HCT116 (cell line): ENCODE results near the gene GMDS. TPM values are rescaled to one million over a fixed set of nuclear protein-coding genes. Genes with fewer than 3 reads are reported as not detected.

ENCODE experiments used
- ATAC-seq: fragments of 200-7000 bp; cut with Tn5 transposase; 2 replicates; pipeline ENCODE4 v1.9.1; 2020; ENCODE audit warnings: mild to moderate bottlenecking, moderate library complexity
- BruUV-seq: library from RNA; stranded (reverse); fragments of 400-500 nt; replicated peaks from 2 replicates; lab custom pipeline; 2021; lab: Mats Ljungman, UMichigan
- CTCF ChIA-PET: fragments of 300-600 bp; sonication (Branson Sonifier 250); formaldehyde crosslinking; loops from one replicate; lab custom pipeline; 2021; ENCODE audit warnings: antibody characterized with exemption; lab: Charles Lee
- POLR2A ChIA-PET: fragments of 300-600, 350-600 bp; sonication (Branson Sonifier 250); formaldehyde crosslinking; loops from one replicate; lab custom pipeline; 2021; ENCODE audit warnings: antibody characterized with exemption; lab: Charles Lee
- RAD21 ChIA-PET, 2 experiments: fragments of 300-600 bp; sonication (Branson Sonifier 250); formaldehyde crosslinking; loops; one replicate each; lab custom pipeline; 2023; ENCODE audit warnings: low total read pairs in 2 of 2; ENCODE audit not compliant: uncharacterized antibody in 2 of 2, unreplicated experiment in 2 of 2, low non-redundant PET in 1 of 2; lab: Charles Lee
- DNase-seq: peaks from one replicate; pipeline ENCODE4 v3.0.0-alpha.2; 2010; ENCODE audit warnings: low read depth, low spot score
- H2AFZ ChIP-seq: fragments of 200-600 bp; shearing (Covaris generic), sonication (generic); 2 replicates; pipeline ENCODE4 v1.6.1; 2017; ENCODE audit warnings: low read depth, mixed run types, mixed read lengths, antibody characterized with exemption, low read length; ENCODE audit not compliant: poor library complexity, severe bottlenecking
- H3K27ac ChIP-seq: 2 replicates; pipeline ENCODE4 v1.5.1; 2012; ENCODE audit warnings: low read depth, low read length
- H3K27me3 ChIP-seq: fragments of 200-600 bp; sonication (generic); 2 replicates; pipeline ENCODE4 v1.6.1; 2016; ENCODE audit warnings: mixed run types, low read length, mixed read lengths; ENCODE audit not compliant: insufficient read depth
- H3K36me3 ChIP-seq, 2 experiments: fragments of 200-500 bp in 1 of 2; fragments of 200-600 bp in 1 of 2; sonication (Bioruptor generic) in 1 of 2; sonication (generic) in 1 of 2; 2 replicates each; pipeline versions ENCODE4 v1.5.1 to v1.6.1; 2014 to 2016; ENCODE audit warnings: low read length in 2 of 2, inconsistent platforms in 1 of 2, mixed read lengths in 1 of 2, mixed run types in 1 of 2; ENCODE audit not compliant: insufficient read depth in 2 of 2, control insufficient read depth in 1 of 2
- H3K4me1 ChIP-seq, 2 experiments: fragments of 200-600 bp in 1 of 2; sonication (generic) in 1 of 2; 2 replicates each; pipeline versions ENCODE4 v1.5.1 to v1.6.1; 2012 to 2017; ENCODE audit warnings: low read length in 2 of 2, inconsistent platforms in 1 of 2, mild to moderate bottlenecking in 1 of 2, mixed read lengths in 1 of 2, mixed run types in 1 of 2, moderate library complexity in 1 of 2; ENCODE audit not compliant: insufficient read depth in 2 of 2, control insufficient read depth in 1 of 2
- H3K4me2 ChIP-seq: fragments of 200-600 bp; sonication (generic); 2 replicates; pipeline ENCODE4 v1.6.1; 2017; ENCODE audit warnings: mixed run types, low read length, mixed read lengths
- H3K4me3 ChIP-seq, 2 experiments: fragments of 200-600 bp in 1 of 2; sonication (generic) in 1 of 2; replicated peaks in 1 of 2; 2 replicates each; pipeline ENCODE4 v1.5.1; 2011 to 2016; ENCODE audit warnings: low read length in 2 of 2, control low read depth in 1 of 2, low read depth in 1 of 2, mild to moderate bottlenecking in 1 of 2, mixed read lengths in 1 of 2, mixed run types in 1 of 2
- H3K79me2 ChIP-seq: fragments of 200-600 bp; sonication (generic); 2 replicates; pipeline ENCODE4 v1.6.1; 2017; ENCODE audit warnings: mild to moderate bottlenecking, mixed run types, low read length, moderate library complexity, mixed read lengths; ENCODE audit not compliant: insufficient read depth
- H3K9ac ChIP-seq: fragments of 200-600 bp; sonication (generic); 2 replicates; pipeline ENCODE4 v1.6.1; 2016; ENCODE audit warnings: low read length, mixed read lengths
- H3K9me2 ChIP-seq: fragments of 200-600 bp; sonication (generic), shearing (Covaris generic); 2 replicates; pipeline ENCODE4 v1.6.1; 2017; ENCODE audit warnings: mixed run types, mild to moderate bottlenecking, moderate library complexity; ENCODE audit not compliant: insufficient read depth
- H3K9me3 ChIP-seq, 2 experiments: fragments of 200-500 bp in 1 of 2; fragments of 200-600 bp in 1 of 2; sonication (Bioruptor generic) in 1 of 2; sonication (generic) in 1 of 2; 2 replicates each; pipeline ENCODE4 v1.6.1; 2014 to 2017; ENCODE audit warnings: low read length in 2 of 2, mixed read lengths in 2 of 2, inconsistent platforms in 1 of 2, low read depth in 1 of 2, mild to moderate bottlenecking in 1 of 2, mixed run types in 1 of 2, moderate library complexity in 1 of 2; ENCODE audit not compliant: control insufficient read depth in 1 of 2, insufficient read depth in 1 of 2
- H4K20me1 ChIP-seq: fragments of 200-600 bp; sonication (generic), shearing (Covaris generic); 2 replicates; pipeline ENCODE4 v1.6.1; 2017; ENCODE audit warnings: mixed run types, mild to moderate bottlenecking, moderate library complexity; ENCODE audit not compliant: insufficient read depth
- CTCF ChIP-seq, 3 experiments: fragments of 200-600 bp in 1 of 3; sonication (generic) in 1 of 3; IDR thresholded peaks in 2 of 3; conservative IDR thresholded peaks in 1 of 3; 2 replicates each; pipeline ENCODE4 v1.5.1; 2012 to 2017; ENCODE audit warnings: low read depth in 2 of 3, low read length in 2 of 3, antibody characterized with exemption in 1 of 3, borderline replicate concordance in 1 of 3, control low read depth in 1 of 3, mild to moderate bottlenecking in 1 of 3, mixed read lengths in 1 of 3, mixed run types in 1 of 3, moderate library complexity in 1 of 3; ENCODE audit not compliant: insufficient read depth in 1 of 3
- EGR1 ChIP-seq: IDR thresholded peaks from 2 replicates; pipeline ENCODE4 v1.6.1; 2012; ENCODE audit warnings: low read depth
- ELF1 ChIP-seq: IDR thresholded peaks from 2 replicates; pipeline ENCODE4 v1.6.1; 2012; ENCODE audit warnings: low read depth, borderline replicate concordance
- EZH2 ChIP-seq: fragments of 200-600 bp; sonication (generic); IDR thresholded peaks from 2 replicates; pipeline ENCODE4 v1.6.1; 2017; ENCODE audit warnings: antibody characterized with exemption, mixed run types
- EZH2phosphoT487 ChIP-seq: fragments of 200-600 bp; IDR thresholded peaks from 2 replicates; pipeline ENCODE4 v1.6.1; 2018; ENCODE audit warnings: antibody characterized with exemption, borderline replicate concordance
- FOSL1 ChIP-seq: IDR thresholded peaks from 2 replicates; pipeline ENCODE4 v1.6.1; 2012; ENCODE audit warnings: low read depth
- JUND ChIP-seq: IDR thresholded peaks from 2 replicates; pipeline ENCODE4 v1.6.1; 2012
- MAX ChIP-seq: IDR thresholded peaks from 2 replicates; pipeline ENCODE4 v1.6.1; 2012
- POLR2A ChIP-seq: IDR thresholded peaks from 2 replicates; pipeline ENCODE4 v1.7.0; 2011; ENCODE audit warnings: borderline replicate concordance; ENCODE audit not compliant: insufficient read depth, insufficient read length; ENCODE audit errors: extremely low read depth
- REST ChIP-seq: IDR thresholded peaks from 2 replicates; pipeline ENCODE4 v1.6.1; 2012; ENCODE audit warnings: low read depth
- SIN3A ChIP-seq: IDR thresholded peaks from 2 replicates; pipeline ENCODE4 v1.6.1; 2012; ENCODE audit warnings: low read depth
- SRF ChIP-seq: IDR thresholded peaks from 2 replicates; pipeline ENCODE4 v1.6.1; 2012; ENCODE audit warnings: low read depth
- TCF7L2 ChIP-seq: IDR thresholded peaks from 2 replicates; pipeline ENCODE4 v1.7.0; 2011; ENCODE audit warnings: borderline replicate concordance, inconsistent platforms; ENCODE audit not compliant: insufficient read depth, insufficient read length; ENCODE audit errors: extremely low read depth
- ZFX ChIP-seq: fragments of 450-650 bp; IDR thresholded peaks from 2 replicates; pipeline ENCODE4 v1.6.1; 2017
- ZNF274 ChIP-seq: fragments of 200-500 bp; sonication (Bioruptor generic); IDR thresholded peaks from 2 replicates; pipeline ENCODE4 v1.6.1; 2014; ENCODE audit warnings: mild to moderate bottlenecking, low read depth, low read length, inconsistent platforms
- intact Hi-C: fragments of 100-400 bp; cut with micrococcal nuclease; formaldehyde crosslinking; loops from 2 replicates; pipeline ENCODE4 v1.10.0; 2022
- total RNA-seq: library from RNA; stranded (reverse); gene quantifications from one replicate; pipeline ENCODE4 v1.2.1, GENCODE V29; 2021; ENCODE audit not compliant: unreplicated experiment

Gene GMDS
- total RNA-seq, 1 experiment from 2014 or later = 34.4 TPM

GRCh38 chr6:1885576-1886011 lies 359.8 kb downstream of the GMDS start:
- no peaks in the 10 kb centered on the region for H3K4me1 ChIP-seq
- intact Hi-C loops = no loop called here
- H3K9me3 ChIP-seq = no peaks in the 10 kb centered on the region
- no peak overlapping the region for H2AFZ ChIP-seq
- H3K9me2 ChIP-seq = no peaks in the 10 kb centered on the region
- POLR2A ChIA-PET = no interaction called here
- no peak overlapping the region for H3K4me2 ChIP-seq
- H4K20me1 ChIP-seq = no peaks in the 10 kb centered on the region
- H3K9ac ChIP-seq = no peak overlapping the region
- no TSS peak for BruUV-seq
- H3K27me3 ChIP-seq = no peaks in the 10 kb centered on the region
- TF ChIP-seq ZFX (no peak), POLR2A (no peak), JUND (no peak)
- RAD21 ChIA-PET = no interaction called here
- H3K79me2 ChIP-seq = no peaks in the 10 kb centered on the region
- no peak for ATAC-seq
- no peak for DNase-seq
- H3K4me3 ChIP-seq = no peak overlapping the region
- CTCF ChIA-PET = no interaction called here
- no peaks in the 10 kb centered on the region for H3K36me3 ChIP-seq
- H3K27ac ChIP-seq = no peak overlapping the region

- Histone ChIP-seq H3K4me1 (no peaks in the 10 kb centered on the region), H3K27me3 (no peaks in the 10 kb centered on the region), H3K9me2 (no peaks in the 10 kb centered on the region), H3K9me3 (no peaks in the 10 kb centered on the region), H2AFZ (no peak overlapping the region), H3K36me3 (no peaks in the 10 kb centered on the region), H3K27ac (no peak overlapping the region), H3K4me3 (no peak overlapping the region), H3K79me2 (no peaks in the 10 kb centered on the region), H3K4me2 (no peak overlapping the region), H3K9ac (no peak overlapping the region), H4K20me1 (no peaks in the 10 kb centered on the region)
- no peak for ATAC-seq
- CTCF ChIA-PET = no interaction called here
- POLR2A ChIA-PET = no interaction called here
- DNase-seq = no peak
- BruUV-seq = no TSS peak
- RAD21 ChIA-PET = no interaction called here
- intact Hi-C loops = no loop called here
- TF ChIP-seq JUND = no peak
- no peak for TF ChIP-seq CTCF (IDR thresholded peaks at IDR 0.05 in 2 of 3, conservative IDR thresholded peaks at IDR 0.05 in 1 of 3; ENCODE audit: borderline replicate concordance in 1 of 3, insufficient read depth in 1 of 3, low read depth in 2 of 3, low read length in 2 of 3)
- no peak for TF ChIP-seq TCF7L2
- TF ChIP-seq ELF1 = no peak
- no peak for TF ChIP-seq ZFX
- no peak for TF ChIP-seq SIN3A
- no peak for TF ChIP-seq SRF
- TF ChIP-seq ZNF274 = no peak
- no peak for TF ChIP-seq POLR2A
- TF ChIP-seq EGR1 = no peak
- TF ChIP-seq EZH2 = no peak
- TF ChIP-seq REST = no peak
- TF ChIP-seq FOSL1 = no peak
- TF ChIP-seq MAX = no peak
- no peak for TF ChIP-seq EZH2phosphoT487
Measured at GRCh38 chr6:1884313-1884712, 361.1 kb downstream of the GMDS start.
